Cardiac fibroblast (primary cell): Measurements from ENCODE around the gene CASP2.
A peak's percentile ranks its signal among the peaks of the same experiment; 100 is the strongest.

Experiments used
- DNase-seq, 2 donors: peaks; one replicate each; pipeline versions ENCODE4 v3.0.0 to v3.0.0-alpha.2; 2010; ENCODE audit warnings: low read depth in 2 of 2
- H3K4me3 ChIP-seq, 2 donors: replicated peaks in 1 of 2; 1 replicate in 1 of 2; 2 replicates in 1 of 2; pipeline ENCODE4 v1.5.1; 2011; ENCODE audit warnings: low read depth in 2 of 2, low read length in 2 of 2, mild to moderate bottlenecking in 2 of 2, moderate library complexity in 1 of 2
- TF ChIP-seq, protein P1 (sequence below): IDR thresholded peaks from one replicate; pipeline ENCODE4 v1.5.1; 2011; ENCODE audit warnings: low read depth, mild to moderate bottlenecking, low read length, inconsistent platforms

The CASP2 gene

DNA sequence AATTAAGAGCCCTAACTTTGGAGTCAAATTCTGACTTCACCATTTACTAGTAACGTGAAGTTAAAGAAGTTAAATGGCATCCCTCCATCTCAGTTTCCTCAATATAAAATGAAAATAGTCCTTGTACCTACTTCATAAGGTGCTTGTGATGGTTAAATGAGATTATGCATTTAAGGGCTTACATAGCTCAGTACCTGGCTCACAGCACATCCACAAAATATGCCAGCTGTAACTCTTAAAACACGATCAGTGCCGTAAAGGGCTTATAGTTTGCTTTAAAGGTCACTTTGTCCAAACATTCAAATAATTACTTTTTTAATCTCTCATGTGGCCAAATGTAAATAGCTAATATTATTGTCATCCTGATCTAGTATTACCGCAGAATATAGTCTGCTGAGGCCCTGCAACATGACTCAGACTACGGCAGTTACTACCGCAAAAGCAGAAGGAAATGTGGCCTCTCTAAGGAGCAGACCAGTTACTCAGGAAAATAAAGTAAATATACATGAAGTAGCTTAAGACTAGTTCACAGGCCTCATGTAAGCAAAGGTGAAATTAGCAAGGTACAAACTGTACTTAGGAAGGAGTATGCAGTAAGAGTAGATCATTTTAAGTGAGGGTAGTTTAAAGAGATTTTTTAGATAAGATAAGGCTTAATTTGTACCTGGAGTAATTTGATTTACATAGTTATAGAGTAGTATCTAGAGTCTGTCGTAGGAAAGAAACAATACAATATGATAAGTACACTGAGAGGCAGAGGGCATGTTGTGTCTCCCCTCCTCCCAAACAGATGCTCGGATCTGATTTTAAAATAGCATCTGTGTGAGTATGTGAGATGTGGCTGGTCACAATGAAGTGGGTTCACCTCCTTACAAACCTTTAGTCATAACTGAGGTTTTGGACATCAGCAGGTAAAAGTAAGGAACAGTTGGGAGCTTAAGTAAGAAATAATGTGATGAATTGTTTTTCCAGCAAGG is 13.1 kb downstream of the CASP2 start:
- no peak overlapping the region for H3K4me3 ChIP-seq
- TF ChIP-seq, protein P1, sequence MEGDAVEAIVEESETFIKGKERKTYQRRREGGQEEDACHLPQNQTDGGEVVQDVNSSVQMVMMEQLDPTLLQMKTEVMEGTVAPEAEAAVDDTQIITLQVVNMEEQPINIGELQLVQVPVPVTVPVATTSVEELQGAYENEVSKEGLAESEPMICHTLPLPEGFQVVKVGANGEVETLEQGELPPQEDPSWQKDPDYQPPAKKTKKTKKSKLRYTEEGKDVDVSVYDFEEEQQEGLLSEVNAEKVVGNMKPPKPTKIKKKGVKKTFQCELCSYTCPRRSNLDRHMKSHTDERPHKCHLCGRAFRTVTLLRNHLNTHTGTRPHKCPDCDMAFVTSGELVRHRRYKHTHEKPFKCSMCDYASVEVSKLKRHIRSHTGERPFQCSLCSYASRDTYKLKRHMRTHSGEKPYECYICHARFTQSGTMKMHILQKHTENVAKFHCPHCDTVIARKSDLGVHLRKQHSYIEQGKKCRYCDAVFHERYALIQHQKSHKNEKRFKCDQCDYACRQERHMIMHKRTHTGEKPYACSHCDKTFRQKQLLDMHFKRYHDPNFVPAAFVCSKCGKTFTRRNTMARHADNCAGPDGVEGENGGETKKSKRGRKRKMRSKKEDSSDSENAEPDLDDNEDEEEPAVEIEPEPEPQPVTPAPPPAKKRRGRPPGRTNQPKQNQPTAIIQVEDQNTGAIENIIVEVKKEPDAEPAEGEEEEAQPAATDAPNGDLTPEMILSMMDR: no peak
- peak in 1 of 2 donors; percentile 51 for DNase-seq

DNA sequence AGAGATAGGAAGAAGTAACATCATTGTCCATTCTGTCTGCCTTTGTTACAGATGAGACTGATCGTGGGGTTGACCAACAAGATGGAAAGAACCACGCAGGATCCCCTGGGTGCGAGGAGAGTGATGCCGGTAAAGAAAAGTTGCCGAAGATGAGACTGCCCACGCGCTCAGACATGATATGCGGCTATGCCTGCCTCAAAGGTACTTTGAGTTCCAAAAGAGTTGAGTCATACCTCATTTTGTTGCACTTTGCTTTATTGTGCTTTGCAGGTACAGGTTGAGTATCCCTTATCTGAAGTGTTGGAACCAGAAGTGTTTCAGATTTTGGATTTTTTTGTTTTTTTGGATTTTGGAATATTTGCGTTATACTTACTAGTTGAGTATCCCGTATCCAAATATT is 15.6 kb downstream of the CASP2 start:
- TF ChIP-seq, protein P1: no peak
- no peak overlapping the region for H3K4me3 ChIP-seq
- DNase-seq: no peak

- TF ChIP-seq, protein P1: no peak
- H3K4me3 ChIP-seq: no peak overlapping the region
- no peak for DNase-seq
These were observed 16.8 kb downstream of the CASP2 start for GRCh38 chr7:143304938-143305337.

GRCh38 chr7:143305423-143306070 is 17.4 kb downstream of the CASP2 start:
- TF ChIP-seq, protein P1: peak; percentile 89
- no peak overlapping the region for H3K4me3 ChIP-seq
- peak; percentile 66 to 72 for DNase-seq

GRCh38 chr7:143308632-143309031 is 20.5 kb downstream of the CASP2 start:
- H3K4me3 ChIP-seq: no peak overlapping the region
- TF ChIP-seq, protein P1: no peak
- DNase-seq: no peak

GRCh38 chr7:143314127-143314526 is 26.0 kb downstream of the CASP2 start:
- no peak for DNase-seq
- no peak overlapping the region for H3K4me3 ChIP-seq
- TF ChIP-seq, protein P1: no peak
